Left ventricle myocardium inferior (tissue), 1 donor: ENCODE results near the gene LOX. TPM values are rescaled to one million over a fixed set of nuclear protein-coding genes. Genes with fewer than 3 reads are reported as not detected.

Experiments used
- DNase-seq: peaks from one replicate; pipeline ENCODE4 v3.0.0-alpha.2; 2020
- H3K27ac ChIP-seq: fragments of 200-600 bp; replicated peaks from 2 replicates; pipeline ENCODE4 v1.8.0; 2021
- H3K27me3 ChIP-seq: fragments of 200-600 bp; 2 replicates; pipeline ENCODE4 v1.8.0; 2021; ENCODE audit warnings: low read depth
- H3K36me3 ChIP-seq: fragments of 200-600 bp; 2 replicates; pipeline ENCODE4 v1.8.0; 2021
- H3K4me1 ChIP-seq: fragments of 200-600 bp; 2 replicates; pipeline ENCODE4 v1.8.0; 2021
- H3K4me3 ChIP-seq: fragments of 200-600 bp; 2 replicates; pipeline ENCODE4 v1.8.0; 2021; ENCODE audit warnings: mild to moderate bottlenecking, moderate library complexity
- H3K9me3 ChIP-seq: fragments of 200-600 bp; replicated peaks from 2 replicates; pipeline ENCODE4 v1.8.0; 2021
- CTCF ChIP-seq: fragments of 200-600 bp; IDR thresholded peaks from 2 replicates; pipeline ENCODE4 v1.8.0; 2021; ENCODE audit warnings: antibody characterized with exemption, mild to moderate bottlenecking, borderline replicate concordance
- intact Hi-C: fragments of 100-400 bp; cut with micrococcal nuclease; formaldehyde crosslinking; loops from one replicate; pipeline ENCODE4 v1.11.0; 2022
- total RNA-seq: library from RNA; stranded (reverse); fragmentation: NEBNext Ultra II Directional; extraction: Animal tissue kit (Norgen Biotek cat#: 25700); gene quantifications from one replicate; pipeline ENCODE4 v1.2.1, GENCODE V29; 2021
- donor health status: DM: no; HTN: yes; CAD: no; lungs with severe emphysema.

Gene LOX
- total RNA-seq, 1 donor from 2014 or later = 4.4 TPM

- Histone ChIP-seq H3K27me3 (no peaks in the 10 kb centered on the region), H3K4me3 (no peak overlapping the region), H3K27ac (no peak overlapping the region), H3K4me1 (no peaks in the 10 kb centered on the region), H3K9me3 (no peaks in the 10 kb centered on the region), H3K36me3 (no peaks in the 10 kb centered on the region)
- intact Hi-C loops = no loop called here
- no peak for DNase-seq
- TF ChIP-seq CTCF = no peak
Observed at GRCh38 chr5:122035913-122036312, 42.1 kb downstream of the LOX start.

- Histone ChIP-seq H3K4me3 (no peak overlapping the region), H3K9me3 (no peaks in the 10 kb centered on the region), H3K27ac (no peak overlapping the region), H3K27me3 (no peaks in the 10 kb centered on the region), H3K36me3 (peaks cover 28% of the 10 kb centered on the region), H3K4me1 (no peaks in the 10 kb centered on the region)
- no peak for DNase-seq
- no peak for TF ChIP-seq CTCF
- intact Hi-C loops = no loop called here
Observed at GRCh38 chr5:122031836-122032235, 46.2 kb downstream of the LOX start.

GRCh38 chr5:122030251-122030650 is 47.8 kb downstream of the LOX start:
- H3K4me3 ChIP-seq = no peak overlapping the region
- peaks cover 28% of the 10 kb centered on the region for H3K36me3 ChIP-seq

GRCh38 chr5:122029818-122030217 is 48.2 kb downstream of the LOX start:
- Histone ChIP-seq H3K27me3 (no peaks in the 10 kb centered on the region), H3K4me3 (no peak overlapping the region), H3K36me3 (peaks cover 28% of the 10 kb centered on the region), H3K9me3 (no peaks in the 10 kb centered on the region), H3K4me1 (no peaks in the 10 kb centered on the region), H3K27ac (no peak overlapping the region)
- TF ChIP-seq CTCF = no peak
- intact Hi-C loops = no loop called here
- no peak for DNase-seq

More at GRCh38 chr5:122030251-122030650, 47.8 kb downstream of the LOX start:
- no peaks in the 10 kb centered on the region for H3K4me1 ChIP-seq
- no peak overlapping the region for H3K27ac ChIP-seq
- intact Hi-C loops = no loop called here
- DNase-seq = no peak
- no peaks in the 10 kb centered on the region for H3K9me3 ChIP-seq
- H3K27me3 ChIP-seq = no peaks in the 10 kb centered on the region
- TF ChIP-seq CTCF = peak; percentile 8

- Histone ChIP-seq H3K27me3 (no peaks in the 10 kb centered on the region), H3K27ac (no peak overlapping the region), H3K4me1 (no peaks in the 10 kb centered on the region), H3K9me3 (no peaks in the 10 kb centered on the region), H3K4me3 (no peak overlapping the region), H3K36me3 (peaks cover 52% of the 10 kb centered on the region)
- DNase-seq = no peak
- no peak for TF ChIP-seq CTCF
- intact Hi-C loops = no loop called here
Observed at GRCh38 chr5:122022966-122023365, 55.1 kb downstream of the LOX start.
